Activated CD4-positive, CD25-positive, alpha-beta regulatory T cell treated with anti-CD3 and anti-CD28 coated beads, Interleukin-2, amount 50 U/mL, for 24 hours (primary cell): Measurements from ENCODE around the gene MCEMP1.

Experiments
- ATAC-seq, 2 donors: fragments of 150-1000 bp; cut with Tn5 transposase; one replicate each; pipeline ENCODE4 v1.10.0; 2021; ENCODE audit warnings: mild to moderate bottlenecking in 1 of 2, moderate library complexity in 1 of 2

MCEMP1 gene

GRCh38 chr19:7672522-7672921 is 4.4 kb upstream of the MCEMP1 start:
- ATAC-seq, result no peak

GRCh38 chr19:7674010-7675005 is 2.6 kb upstream of the MCEMP1 start:
- ATAC-seq, result peak in 1 of 2 donors; percentile 40

DNA sequence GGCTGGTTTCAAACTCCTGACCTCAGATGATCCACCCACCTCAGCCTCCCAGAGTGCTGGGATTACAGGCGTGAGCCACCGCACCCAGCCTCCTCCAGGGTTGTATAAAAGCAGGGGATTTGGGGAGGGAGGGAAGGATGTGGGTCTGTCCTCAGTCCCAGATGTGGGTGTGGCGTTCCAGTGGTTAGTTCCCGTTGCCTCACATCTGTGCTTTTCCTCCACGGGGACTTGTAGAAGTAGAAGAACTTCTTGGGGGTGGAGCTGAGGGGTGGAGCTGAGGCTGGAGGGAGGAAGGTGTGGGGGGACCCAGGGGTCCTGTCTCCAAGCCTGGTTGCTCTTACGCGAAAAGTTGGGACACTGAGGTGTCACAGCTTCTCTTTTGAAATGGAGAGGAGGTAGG is 514 bp upstream of the MCEMP1 start:
- ATAC-seq, result no peak

- no peak for ATAC-seq
These were observed 900 bp downstream of the MCEMP1 start for GRCh38 chr19:7677669-7678311.

- peak; percentile 71 to 76 for ATAC-seq
These were observed 2.3 kb downstream of the MCEMP1 start for GRCh38 chr19:7678971-7679751.

DNA sequence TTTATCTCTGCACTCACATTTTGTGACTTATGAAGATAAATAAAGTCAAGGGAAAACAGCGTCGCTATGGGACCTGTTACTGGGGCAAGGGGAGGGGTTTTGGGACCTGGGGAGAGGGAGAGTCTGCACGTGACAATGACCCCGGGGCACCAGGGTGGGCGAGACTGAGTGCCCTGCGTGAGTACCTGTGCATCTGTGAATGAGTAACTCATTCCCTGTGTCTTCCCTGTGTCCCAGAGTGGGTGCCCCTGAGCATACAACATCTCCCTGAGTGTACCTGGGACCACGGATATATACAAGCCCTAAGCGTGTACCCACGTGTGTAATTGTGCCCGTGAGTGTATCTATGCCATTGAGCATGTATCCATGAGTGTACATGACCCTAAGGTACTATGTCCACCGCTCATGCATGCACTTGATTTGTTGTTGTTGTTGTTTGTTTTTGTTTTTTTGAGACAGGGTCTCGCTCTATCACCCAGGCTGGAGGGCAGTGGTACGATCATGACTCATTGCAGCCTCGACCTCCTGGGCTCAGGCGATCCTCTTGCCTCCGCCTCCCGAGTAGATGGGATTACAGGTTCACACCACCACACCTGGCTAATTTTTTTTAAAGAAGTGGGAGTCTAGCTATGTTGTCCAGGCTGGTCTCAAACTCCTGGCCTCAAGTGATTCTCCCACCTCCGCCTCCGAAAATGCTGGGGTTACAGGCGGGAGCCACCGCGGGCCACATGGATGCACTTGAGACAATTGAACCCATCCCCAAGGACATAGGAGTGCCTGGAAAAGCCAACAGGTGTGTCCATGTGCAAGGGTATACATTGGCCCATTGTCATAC is 3.1 kb downstream of the MCEMP1 start:
- no peak for ATAC-seq

DNA sequence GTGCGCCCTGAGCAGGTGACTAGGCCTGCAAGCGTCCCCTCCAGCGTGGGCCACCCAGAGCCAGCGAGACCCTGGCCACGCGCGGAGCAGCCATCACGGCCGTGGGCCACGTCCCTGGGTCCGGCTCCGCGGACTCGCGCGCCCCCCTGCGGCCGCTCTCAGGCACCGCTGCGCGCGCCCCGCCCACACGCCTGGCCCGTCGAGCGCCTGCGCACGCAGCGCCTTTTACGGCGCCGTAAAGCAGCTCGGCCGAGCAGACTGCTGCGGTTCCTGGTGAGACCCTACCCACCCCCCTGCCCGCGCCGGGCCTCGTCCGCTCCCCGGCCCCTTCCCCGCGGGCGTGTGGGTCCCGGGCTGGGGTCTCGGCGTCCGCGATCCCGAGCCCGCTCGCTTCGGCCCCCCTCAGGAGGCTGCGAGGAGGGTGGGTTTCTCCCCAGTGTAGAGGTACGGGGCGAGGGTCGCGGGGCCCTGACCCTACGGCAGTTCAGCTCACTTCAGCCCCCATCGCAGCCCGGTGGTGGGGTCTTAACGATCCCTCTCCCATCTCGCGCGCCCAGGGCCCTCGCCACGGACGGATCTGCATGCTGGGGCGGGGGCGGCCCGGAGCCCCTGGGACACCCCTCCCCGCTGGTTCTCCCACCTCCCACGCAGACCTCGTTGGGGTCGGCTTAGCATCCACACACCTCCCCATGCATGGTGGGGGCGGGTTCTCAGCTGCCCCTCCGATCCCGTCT is 3.9 kb downstream of the MCEMP1 start, which contains the start of gene TRAPPC5:
Gene TRAPPC5 (plus strand): TSS at position 228 of the 734 bp plus-strand sequence. CDS start 1,421 bp downstream, outside the sequence.
- peak; percentile 28 to 36 for ATAC-seq

DNA sequence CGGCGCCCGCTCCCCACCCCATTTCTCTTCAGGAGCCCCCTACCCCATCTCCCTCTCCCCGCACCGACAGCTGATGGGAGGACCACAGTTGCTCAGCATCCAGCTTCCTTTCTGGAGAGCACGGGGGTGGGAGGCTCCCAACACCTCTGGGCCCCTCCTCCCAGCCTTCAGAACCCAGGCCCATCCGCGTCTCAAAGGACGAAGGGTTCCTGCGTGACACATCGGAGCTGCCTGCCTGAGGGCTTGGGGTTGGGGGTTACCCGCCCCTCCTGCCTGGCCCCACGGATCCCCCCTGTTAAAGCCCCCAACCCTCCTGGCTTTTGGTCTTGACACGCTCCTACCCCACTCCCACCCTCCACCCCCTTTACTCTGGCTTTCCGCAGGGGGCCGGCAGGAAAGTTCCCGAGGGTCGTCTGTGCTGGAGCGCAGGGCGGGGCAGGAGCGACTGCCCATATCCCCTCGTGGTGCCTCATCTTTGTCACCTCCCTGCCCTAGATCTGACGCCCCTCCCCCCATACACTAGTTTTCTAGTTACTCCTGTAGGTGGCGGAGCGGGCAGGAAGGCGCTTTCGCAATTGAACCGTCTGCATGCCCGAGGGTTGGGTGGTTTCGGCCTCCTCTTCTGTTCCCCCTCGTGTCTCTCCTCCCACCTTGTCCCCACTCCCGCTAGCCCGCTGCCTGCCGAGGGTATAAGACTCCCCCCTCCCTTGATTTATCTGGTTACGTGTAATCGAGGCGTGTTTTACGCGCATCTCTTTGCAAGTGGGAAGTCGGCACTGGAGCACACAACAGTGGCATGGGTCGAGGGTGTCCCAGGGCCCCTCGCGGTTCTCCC is 4.7 kb downstream of the MCEMP1 start:
- ATAC-seq, result peak; percentile 46 to 52

- ATAC-seq, result no peak
These were observed 5.4 kb downstream of the MCEMP1 start for GRCh38 chr19:7682175-7682855.

- no peak for ATAC-seq
These were observed 8.9 kb downstream of the MCEMP1 start for GRCh38 chr19:7685546-7686445.

- no peak for ATAC-seq
These were observed 10.3 kb downstream of the MCEMP1 start for GRCh38 chr19:7687177-7687576.

GRCh38 chr19:7689165-7689564 is 12.3 kb downstream of the MCEMP1 start:
- ATAC-seq, result no peak

GRCh38 chr19:7690779-7691258 is 13.9 kb downstream of the MCEMP1 start:
- peak in 1 of 2 donors; percentile 24 for ATAC-seq

- ATAC-seq, result peak; percentile 27 to 50
These were observed 14.6 kb downstream of the MCEMP1 start for GRCh38 chr19:7691497-7691896.

DNA sequence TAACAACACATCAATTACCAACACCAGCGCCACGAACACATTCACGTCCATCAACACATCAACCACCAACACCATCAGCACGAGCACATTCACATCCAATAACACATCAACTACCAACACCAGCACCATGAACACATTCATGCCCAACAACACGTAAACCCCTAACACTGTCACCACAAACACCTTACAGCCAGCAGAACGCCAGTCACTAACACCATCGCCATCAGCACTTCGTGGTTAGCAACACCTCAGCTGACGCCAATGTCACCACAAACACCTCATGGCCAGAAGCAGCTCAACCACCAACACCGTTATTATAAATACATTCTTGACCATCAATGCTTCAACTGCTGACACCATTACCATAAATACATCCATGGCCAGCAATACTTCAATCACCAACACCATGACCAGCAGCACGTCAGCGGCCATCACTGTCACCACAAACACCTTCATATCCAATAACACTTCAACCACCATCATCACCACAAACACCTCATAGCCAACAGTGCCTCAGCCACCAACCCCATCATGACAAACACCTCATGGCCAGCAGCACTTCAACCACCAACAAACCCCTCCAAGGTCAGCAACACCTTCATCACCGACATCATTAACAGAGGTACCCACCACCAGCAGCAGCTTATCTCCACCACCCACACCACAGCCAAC is 15.7 kb downstream of the MCEMP1 start:
- peak; percentile 38 to 52 for ATAC-seq

DNA sequence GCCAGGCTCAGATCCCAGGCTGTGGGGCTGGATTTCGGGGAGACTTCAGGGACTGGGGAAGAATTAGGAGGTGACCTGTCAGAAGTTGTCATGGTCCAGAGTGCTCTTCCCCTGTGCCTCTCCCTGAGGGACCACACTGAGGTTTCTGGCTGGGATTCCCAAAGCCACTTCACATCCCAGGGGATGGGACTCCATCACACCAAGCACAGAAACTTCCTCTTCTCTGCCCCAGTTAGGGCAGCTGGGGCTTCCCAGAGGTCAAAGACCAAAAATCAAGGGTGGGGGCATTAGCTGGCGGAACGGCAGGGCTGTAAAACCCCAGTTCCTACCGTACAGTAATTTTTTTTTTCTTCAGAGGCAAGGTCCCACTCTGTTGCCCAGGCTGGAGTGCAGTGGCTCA is 17.6 kb downstream of the MCEMP1 start:
- no peak for ATAC-seq

DNA sequence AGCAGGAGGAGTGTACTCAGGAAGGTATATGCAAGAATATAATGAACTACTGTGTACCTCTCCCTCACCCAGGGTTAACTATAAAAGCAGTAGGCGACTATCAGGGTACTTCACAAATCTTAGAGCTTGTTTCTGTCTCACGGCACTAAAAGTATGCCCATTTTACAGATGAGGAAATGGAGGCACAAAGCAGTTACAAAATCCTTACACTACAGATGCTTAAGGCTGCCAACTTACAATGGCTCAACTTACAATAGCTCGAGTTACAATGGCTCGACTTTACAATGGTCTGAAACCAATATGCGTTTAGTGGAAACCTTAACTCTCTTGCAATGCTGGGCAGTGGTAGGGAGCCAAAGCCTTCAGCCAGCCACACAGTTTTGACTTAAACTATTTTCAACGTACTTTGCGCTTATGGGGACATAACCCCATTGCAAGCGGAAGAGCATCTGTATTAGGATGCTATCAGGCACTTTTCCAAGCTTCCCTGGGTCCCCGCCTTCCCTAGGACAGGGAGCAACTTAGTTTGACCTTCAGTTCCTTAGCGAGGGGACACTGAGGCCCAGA is 20.9 kb downstream of the MCEMP1 start:
- no peak for ATAC-seq
